IMR-90 (cell line): ENCODE data around the gene RIN1.

Source experiments
- BHLHE40 ChIP-seq: fragments of 150-350 bp; IDR thresholded peaks from 2 replicates; pipeline ENCODE4 v1.6.1; 2016; ENCODE audit warnings: mild to moderate bottlenecking, low read depth, low read length
- CEBPB ChIP-seq: IDR thresholded peaks from 2 replicates; pipeline ENCODE4 v1.6.1; 2012; ENCODE audit warnings: low read depth, low read length, improper control_type of control experiment
- CHD1 ChIP-seq: IDR thresholded peaks from 2 replicates; pipeline ENCODE4 v1.6.1; 2012; ENCODE audit warnings: low read depth, low read length, improper control_type of control experiment
- FOS ChIP-seq: fragments of 150-350 bp; IDR thresholded peaks from 2 replicates; pipeline ENCODE4 v1.6.1; 2016; ENCODE audit warnings: low read depth, low read length
- MAFK ChIP-seq: IDR thresholded peaks from 2 replicates; pipeline ENCODE4 v1.6.1; 2012; ENCODE audit warnings: low read depth, low read length, improper control_type of control experiment
- NFE2L2 ChIP-seq: fragments of 150-350 bp; IDR thresholded peaks from 2 replicates; pipeline ENCODE4 v1.6.1; 2016; ENCODE audit warnings: low read depth, mild to moderate bottlenecking, low read length
- RAD21 ChIP-seq: IDR thresholded peaks from 2 replicates; pipeline ENCODE4 v1.6.1; 2012; ENCODE audit warnings: low read length, improper control_type of control experiment
- TF ChIP-seq, protein P1 (sequence below): conservative IDR thresholded peaks from 2 replicates; pipeline ENCODE4 v1.5.1; 2012; ENCODE audit warnings: mild to moderate bottlenecking, low read depth, low read length, improper control_type of control experiment
- TF ChIP-seq, protein P2 (sequence below): fragments of 150-350 bp; IDR thresholded peaks from 2 replicates; pipeline ENCODE4 v1.6.1; 2016; ENCODE audit warnings: low read depth, mild to moderate bottlenecking, low read length, moderate library complexity, borderline replicate concordance

DNA sequence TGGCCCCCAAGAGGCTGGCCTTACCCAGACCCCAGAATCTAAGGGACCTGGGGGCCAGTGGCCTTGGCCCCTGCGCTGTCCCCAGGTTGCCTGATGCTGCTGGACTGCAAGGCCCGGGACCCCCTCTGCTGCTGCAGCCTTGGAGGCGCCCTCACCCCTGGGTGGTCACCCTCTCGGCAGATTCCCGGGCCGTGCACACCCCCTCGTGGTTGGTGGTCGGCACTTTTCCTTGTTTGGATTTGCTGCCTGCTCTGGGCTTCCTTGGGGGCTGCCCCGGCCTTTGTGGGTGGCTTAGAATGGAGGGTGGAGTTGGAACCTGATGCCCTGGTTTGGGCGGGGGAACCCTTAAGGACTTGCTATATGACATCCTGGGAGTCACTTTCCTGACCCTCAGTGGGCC, 5.3 kb downstream of the RIN1 start:
- TF ChIP-seq, protein P1, sequence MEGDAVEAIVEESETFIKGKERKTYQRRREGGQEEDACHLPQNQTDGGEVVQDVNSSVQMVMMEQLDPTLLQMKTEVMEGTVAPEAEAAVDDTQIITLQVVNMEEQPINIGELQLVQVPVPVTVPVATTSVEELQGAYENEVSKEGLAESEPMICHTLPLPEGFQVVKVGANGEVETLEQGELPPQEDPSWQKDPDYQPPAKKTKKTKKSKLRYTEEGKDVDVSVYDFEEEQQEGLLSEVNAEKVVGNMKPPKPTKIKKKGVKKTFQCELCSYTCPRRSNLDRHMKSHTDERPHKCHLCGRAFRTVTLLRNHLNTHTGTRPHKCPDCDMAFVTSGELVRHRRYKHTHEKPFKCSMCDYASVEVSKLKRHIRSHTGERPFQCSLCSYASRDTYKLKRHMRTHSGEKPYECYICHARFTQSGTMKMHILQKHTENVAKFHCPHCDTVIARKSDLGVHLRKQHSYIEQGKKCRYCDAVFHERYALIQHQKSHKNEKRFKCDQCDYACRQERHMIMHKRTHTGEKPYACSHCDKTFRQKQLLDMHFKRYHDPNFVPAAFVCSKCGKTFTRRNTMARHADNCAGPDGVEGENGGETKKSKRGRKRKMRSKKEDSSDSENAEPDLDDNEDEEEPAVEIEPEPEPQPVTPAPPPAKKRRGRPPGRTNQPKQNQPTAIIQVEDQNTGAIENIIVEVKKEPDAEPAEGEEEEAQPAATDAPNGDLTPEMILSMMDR: no peak
- TF ChIP-seq BHLHE40: no peak
- no peak for TF ChIP-seq FOS
- TF ChIP-seq NFE2L2: no peak
- TF ChIP-seq, protein P2, sequence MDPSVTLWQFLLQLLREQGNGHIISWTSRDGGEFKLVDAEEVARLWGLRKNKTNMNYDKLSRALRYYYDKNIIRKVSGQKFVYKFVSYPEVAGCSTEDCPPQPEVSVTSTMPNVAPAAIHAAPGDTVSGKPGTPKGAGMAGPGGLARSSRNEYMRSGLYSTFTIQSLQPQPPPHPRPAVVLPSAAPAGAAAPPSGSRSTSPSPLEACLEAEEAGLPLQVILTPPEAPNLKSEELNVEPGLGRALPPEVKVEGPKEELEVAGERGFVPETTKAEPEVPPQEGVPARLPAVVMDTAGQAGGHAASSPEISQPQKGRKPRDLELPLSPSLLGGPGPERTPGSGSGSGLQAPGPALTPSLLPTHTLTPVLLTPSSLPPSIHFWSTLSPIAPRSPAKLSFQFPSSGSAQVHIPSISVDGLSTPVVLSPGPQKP: no peak
- no peak for TF ChIP-seq RAD21
- no peak for TF ChIP-seq CHD1
- no peak for TF ChIP-seq CEBPB
- TF ChIP-seq MAFK: no peak
